ENCODE results near the gene SAMD7.

SAMD7 gene

DNA sequence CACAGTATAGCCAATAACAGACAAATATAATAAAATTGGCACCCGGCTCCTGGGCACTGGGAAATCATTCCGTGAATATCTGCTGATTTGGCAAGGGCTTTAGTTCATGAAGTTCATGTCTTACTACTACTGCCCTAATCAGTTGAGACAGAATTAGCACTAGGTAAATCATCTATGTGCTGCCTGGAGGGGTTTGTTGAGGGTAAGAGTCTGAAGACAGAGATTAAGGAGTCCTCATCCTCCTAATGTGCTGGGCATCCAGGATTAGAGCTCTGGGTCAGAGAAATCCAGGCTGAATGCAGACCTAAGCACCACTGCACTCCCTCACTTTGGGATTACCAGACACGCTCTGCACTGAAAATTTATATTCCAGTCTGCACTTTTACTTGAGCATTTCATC, 2.0 kb downstream of the SAMD7 start:
- DNase-seq: no peak

DNA sequence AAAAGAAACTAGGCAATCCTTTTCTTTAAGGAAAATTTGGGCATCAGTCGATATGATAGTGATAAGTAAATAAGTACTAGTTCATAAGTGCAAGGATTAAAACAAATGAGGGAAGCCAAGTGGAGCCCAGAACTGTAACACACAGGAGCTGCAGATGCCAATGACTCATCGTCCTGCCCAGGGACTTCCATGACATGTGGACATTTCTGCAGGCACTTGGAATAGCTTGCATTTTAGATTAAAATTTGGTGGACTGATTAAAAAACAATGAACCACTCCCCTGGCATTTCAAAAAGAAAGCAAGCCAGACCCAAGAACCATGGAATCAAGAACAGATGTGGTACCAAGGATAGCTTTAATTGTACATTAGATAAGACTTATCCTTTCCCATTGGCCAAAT, 2.9 kb downstream of the SAMD7 start:
- DNase-seq: no peak

DNA sequence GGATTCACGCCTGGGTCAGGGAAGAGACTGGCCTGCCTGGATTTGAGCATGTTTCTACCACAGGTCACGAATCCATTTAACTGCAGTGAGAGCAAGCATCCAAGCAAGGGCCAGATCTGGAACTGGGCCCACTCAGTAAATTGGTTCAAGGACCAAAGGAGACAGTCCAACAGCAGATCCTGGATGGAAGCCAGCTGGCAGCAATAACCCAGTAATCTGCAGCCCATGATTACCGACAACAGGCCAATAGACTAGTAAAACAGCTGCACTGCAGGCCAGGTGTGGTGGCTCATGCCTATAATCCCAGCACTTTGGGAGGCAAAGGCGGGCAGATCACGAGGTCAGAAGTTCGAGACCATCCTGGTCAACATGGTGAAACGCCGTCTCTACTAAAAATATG, 11.8 kb downstream of the SAMD7 start:
- no peak for DNase-seq

GRCh38 chr3:169923831-169924230, 12.5 kb downstream of the SAMD7 start:
- DNase-seq: no peak

DNA sequence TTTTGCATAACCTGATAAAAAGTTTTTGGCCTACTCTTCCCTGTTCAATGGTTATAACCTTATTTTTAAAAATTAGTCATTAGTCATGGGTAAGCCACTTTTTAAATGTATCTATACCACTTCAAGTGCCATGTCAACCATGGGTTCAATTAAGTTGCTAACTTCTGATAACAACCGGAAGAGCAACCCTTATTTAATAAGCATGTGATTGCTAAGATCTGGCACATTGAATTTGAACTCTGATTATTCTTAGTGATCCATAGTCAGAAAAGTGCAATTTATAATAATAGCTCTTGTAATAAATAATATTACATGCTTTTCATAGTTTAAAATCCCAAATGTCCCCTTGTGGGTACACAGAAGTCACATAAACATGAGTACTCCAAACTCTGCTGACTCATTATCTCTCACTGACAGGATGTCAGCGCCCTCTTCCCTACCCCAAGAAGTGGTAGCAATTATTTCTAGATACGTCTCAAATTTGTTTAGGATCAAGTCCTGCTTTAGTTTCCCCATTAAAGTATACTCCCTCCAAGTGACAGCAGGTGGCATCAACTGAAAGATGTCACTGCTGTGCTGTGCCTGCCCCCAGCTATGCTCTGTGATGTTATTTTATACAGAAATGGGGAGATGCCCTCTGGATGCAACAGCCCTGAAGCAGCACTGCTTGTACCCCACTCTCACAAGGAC, 18.6 kb downstream of the SAMD7 start:
- no peak for DNase-seq

DNA sequence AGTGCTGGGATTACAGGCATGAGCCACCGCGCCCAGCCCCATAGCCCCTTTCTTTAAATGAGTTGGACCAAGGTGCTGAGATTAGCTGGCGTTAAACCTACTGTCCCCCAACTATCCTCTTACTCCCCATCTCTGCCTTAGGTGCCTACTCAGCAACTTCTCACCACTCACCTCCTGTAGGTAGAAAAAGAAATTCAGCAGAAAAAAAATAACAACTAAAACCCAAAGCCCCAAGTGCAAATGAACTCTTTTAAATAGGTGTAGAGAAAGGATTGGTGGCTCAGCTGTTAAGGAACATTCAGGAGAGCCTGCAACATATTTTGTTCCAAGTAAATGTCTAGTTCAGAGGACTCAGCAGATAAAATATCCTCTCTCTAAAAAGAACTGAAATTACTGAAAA, 19.5 kb downstream of the SAMD7 start:
- no peak for DNase-seq

DNA sequence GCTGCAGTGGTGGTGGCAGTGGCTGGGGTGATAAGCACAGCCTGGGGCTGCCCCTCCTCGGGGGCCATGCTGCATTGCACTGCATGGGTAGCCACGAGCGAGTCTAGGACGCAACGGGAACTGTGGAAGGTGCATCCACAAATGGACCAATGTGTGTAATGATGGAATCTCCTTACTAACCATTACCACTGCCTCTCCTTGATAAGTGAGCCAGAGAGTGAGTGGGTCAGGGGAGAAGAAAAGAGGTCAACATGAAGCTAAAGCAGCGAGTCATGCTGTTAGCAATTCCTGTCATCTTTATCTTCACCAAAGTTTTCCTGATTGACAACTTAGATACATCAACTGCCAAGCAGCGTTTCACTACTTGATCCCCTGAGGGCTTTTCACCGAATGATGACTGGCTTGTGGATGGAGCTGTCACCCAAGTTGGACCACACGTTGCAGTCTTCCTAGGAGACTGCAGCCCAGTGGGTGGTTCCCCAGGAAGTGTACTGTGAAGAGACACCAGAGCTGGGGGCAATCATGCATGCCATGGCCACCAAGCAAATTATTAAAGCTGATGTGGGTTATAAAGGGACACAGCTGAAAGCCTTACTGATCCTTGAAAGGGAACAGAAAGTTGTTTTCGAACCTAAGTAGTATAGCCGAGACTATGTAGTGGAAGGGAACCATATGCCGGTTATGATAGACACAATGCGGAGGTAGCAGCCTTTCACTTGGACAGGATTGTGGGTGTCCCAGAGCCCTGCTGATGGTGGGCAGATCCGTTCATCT, 20.6 kb downstream of the SAMD7 start:
- no peak for DNase-seq

GRCh38 chr3:169939320-169939719, 27.9 kb downstream of the SAMD7 start:
- DNase-seq: no peak

DNA sequence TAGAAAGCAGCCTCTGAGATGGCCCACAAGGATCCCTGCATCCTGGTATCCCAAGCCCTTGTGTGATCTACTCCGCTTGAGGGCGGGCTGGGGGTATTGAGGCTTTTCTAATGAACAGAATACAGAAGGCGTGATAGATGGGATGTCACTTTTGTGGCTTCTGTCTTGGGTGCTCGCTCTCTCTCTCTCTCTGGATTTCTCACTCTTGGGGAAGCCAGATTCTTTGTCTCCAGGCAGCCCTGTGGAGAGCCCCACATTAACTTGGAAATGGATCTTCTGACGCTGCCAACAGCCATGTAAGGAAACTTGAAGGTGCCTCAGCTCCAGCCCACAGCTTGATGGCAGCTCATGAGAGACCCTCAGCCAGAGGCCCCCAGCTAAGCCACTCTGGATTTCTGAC, 28.4 kb downstream of the SAMD7 start:
- DNase-seq: no peak

- DNase-seq: no peak
Measured at GRCh38 chr3:169940470-169941181, 29.3 kb downstream of the SAMD7 start.

GRCh38 chr3:169945313-169945712, 33.9 kb downstream of the SAMD7 start:
- no peak for DNase-seq

DNA sequence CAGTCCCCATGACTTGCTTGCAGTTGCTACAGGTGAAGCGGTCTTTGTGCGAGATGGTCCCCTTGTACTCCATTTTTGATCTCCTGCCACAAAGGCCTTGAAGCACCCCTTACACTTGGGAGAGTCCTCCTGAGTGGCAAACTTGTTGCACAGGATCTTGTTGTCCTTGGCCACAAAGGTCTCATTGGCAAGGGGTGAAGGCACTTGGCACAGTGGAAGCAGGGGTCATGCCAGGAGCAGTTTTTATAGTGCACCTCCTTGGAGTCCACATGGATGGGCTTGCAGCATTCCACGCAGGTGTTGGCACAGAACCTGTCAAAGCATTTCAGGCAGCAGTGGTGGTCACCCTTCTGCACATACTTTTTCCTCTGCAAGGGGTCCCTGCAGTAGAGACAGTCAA, 35.0 kb downstream of the SAMD7 start:
- no peak for DNase-seq

DNA sequence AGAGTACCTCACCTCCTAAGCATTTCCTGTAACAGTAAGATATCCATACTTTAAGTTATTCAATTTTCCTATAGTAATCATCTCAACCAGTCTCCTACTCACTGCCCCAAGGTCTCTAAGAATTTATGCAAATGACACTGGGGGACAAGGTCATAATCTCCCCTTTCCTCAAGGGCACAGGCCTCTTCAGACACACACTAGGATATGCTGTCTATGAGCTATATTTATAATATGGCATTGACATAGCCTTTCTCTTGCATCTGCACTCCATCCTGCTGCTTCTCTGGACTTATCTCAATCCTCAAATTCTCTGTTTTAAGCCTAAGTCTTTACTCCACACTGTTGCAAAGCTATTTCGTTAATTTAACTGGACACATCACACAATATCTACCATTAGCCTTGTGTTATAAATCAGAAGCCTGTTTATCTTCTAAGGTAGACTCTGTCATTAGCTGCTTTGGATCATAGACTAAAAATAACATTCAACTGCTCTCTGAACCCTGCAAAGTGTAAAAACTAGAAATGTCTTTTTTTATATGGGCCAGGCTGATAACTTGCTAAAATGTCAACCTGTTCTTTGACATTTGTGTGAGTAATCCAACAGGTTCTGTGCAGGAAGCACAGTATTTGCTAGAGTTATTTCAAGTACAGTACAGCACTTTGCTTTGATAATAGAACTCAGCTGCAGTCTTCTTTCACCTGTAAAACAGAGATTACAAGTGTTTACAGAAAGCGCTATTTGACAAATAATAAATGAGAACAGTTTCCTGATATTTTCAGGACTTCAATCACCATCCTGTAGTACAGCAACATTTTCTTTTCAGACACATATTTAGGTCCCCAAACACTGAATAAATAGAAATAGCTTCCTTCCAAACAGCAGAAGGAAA, 37.4 kb downstream of the SAMD7 start:
- peak; percentile 22 for DNase-seq

GRCh38 chr3:169952045-169952444, 40.7 kb downstream of the SAMD7 start:
- no peak for DNase-seq

GRCh38 chr3:169953462-169954141, 42.2 kb downstream of the SAMD7 start:
- no peak for DNase-seq

DNA sequence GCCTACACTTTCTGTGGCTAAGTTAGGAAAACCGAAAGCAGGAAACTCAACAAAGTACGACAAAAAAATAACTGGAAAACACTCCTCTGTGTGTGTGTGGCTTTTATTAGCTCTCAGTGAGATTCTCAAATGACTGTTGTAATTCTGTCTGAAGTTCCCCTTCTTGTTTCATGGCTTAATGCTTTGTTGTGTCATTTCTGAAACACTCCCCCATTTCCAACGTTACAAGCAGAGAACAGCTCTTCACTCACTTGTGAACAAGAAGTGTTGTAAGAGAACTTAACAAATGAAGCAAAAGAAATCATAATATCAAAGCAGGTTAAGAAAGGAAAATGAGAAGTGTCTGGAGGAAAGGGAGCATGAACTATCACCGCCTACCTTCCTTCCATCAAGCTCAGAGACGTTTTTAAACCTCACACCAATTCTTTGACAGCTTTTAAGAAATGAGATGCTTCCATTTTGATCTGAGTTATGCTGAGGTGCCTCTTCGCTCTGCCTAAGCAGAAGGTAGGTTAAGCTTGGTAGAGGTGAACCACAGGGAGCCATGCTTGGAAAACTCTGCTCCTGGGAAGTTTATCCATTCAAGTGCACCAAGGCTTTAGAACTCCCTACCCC, 42.9 kb downstream of the SAMD7 start:
- no peak for DNase-seq

DNA sequence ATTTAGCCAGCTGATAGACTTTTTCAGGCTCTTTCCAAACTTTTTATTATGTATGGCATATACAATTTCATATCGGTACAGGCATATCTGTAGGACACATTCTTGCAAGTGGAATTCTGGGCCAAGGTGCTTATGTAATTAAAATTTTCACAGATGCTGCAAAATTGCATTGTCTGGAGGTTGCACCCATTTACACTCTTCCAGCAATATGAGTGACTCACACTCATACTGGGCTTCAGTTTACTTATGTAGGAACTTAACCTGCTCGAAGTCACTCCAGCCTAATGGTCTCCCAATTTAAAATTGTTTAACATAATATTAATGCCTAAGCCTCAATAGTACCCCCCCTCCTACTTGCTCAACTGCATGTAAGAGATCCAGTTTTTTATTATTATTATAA, 44.0 kb downstream of the SAMD7 start:
- no peak for DNase-seq

- DNase-seq: no peak
Measured at GRCh38 chr3:169964176-169964575, 52.8 kb downstream of the SAMD7 start.

GRCh38 chr3:169965562-169966427, 54.4 kb downstream of the SAMD7 start:
- DNase-seq: no peak

- DNase-seq: peak; percentile 83
Measured at GRCh38 chr3:169966428-169966950, 55.1 kb downstream of the SAMD7 start, which contains the start of gene SEC62. Gene SEC62 (plus strand): TSS chr3:169966807. CDS start chr3:169966823, 16 bp downstream.

Data from NCI-H1436 treated with DMSO at 0.1 percent for 48 hours (cell line).